SK-N-SH (cell line): Measurements from ENCODE around the gene SLC38A2.
A peak's percentile ranks its signal among the peaks of the same experiment; 100 is the strongest.

Source experiments
- CTCF ChIP-seq: fragments of 200-600 bp; sonication (generic); IDR thresholded peaks from 2 replicates; pipeline ENCODE4 v1.6.1; 2017; ENCODE audit warnings: antibody characterized with exemption, mild to moderate bottlenecking, moderate library complexity
- FOSL2 ChIP-seq: IDR thresholded peaks from 2 replicates; pipeline ENCODE4 v1.4.0; 2012; ENCODE audit warnings: low read depth, mild to moderate bottlenecking, moderate library complexity, borderline replicate concordance
- JUND ChIP-seq: IDR thresholded peaks from 2 replicates; pipeline ENCODE4 v1.4.0; 2012
- MXI1 ChIP-seq: IDR thresholded peaks from 2 replicates; pipeline ENCODE4 v1.6.1; 2012; ENCODE audit warnings: mild to moderate bottlenecking, low read depth, low read length, improper control_type of control experiment
- POLR2AphosphoS5 ChIP-seq: IDR thresholded peaks from 2 replicates; pipeline ENCODE4 v1.6.1; 2012; ENCODE audit warnings: low read depth, low read length
- REST ChIP-seq: IDR thresholded peaks from 2 replicates; pipeline ENCODE4 v1.6.1; 2012; ENCODE audit warnings: mild to moderate bottlenecking, low read depth, low read length, moderate library complexity
- RFX5 ChIP-seq: IDR thresholded peaks from 2 replicates; pipeline ENCODE4 v1.6.1; 2012; ENCODE audit warnings: mild to moderate bottlenecking, improper control_type of control experiment, low read length
- RXRA ChIP-seq: IDR thresholded peaks from 2 replicates; pipeline ENCODE4 v1.4.0; 2012; ENCODE audit warnings: low read depth, mild to moderate bottlenecking, borderline replicate concordance
- YY1 ChIP-seq: IDR thresholded peaks from 2 replicates; pipeline ENCODE4 v1.4.0; 2012; ENCODE audit warnings: low read depth, mild to moderate bottlenecking

GRCh38 chr12:46371718-46372543 is 642 bp downstream of the SLC38A2 start:
- TF ChIP-seq YY1 (no peak), RXRA (peak; percentile 12; the same call in 1 of the 2 replicates), REST (no peak), MXI1 (no peak), CTCF (no peak), JUND (no peak), FOSL2 (no peak), RFX5 (no peak), POLR2AphosphoS5 (peak; percentile 41; the same call in 1 of the 2 replicates)
